Kidney capillary endothelial cell (primary cell): Measurements from ENCODE around the gene IL31.
"Not testable (repeated sequence)": the region's sequence is repeated elsewhere in the genome, so short reads cannot be mapped to it uniquely, and the experiment has no call there.

Experiments used
- DNase-seq: peaks from one replicate; pipeline ENCODE4 v3.0.0-alpha.2; 2018; ENCODE audit warnings: low spot score

Gene IL31

GRCh38 chr12:122192441-122192840 is 18.4 kb upstream of the IL31 start:
- DNase-seq: no peak

- peak; percentile 57 for DNase-seq
Observed at GRCh38 chr12:122190842-122191668, 17.0 kb upstream of the IL31 start.

- DNase-seq: no peak
Observed at GRCh38 chr12:122189626-122190475, 15.8 kb upstream of the IL31 start.

- no peak for DNase-seq
Observed at GRCh38 chr12:122187466-122187865, 13.4 kb upstream of the IL31 start.

- DNase-seq: no peak
Observed at GRCh38 chr12:122185494-122186082, 11.6 kb upstream of the IL31 start.

- no peak for DNase-seq
Observed at GRCh38 chr12:122185079-122185478, 11.1 kb upstream of the IL31 start.

- DNase-seq: no peak
Observed at GRCh38 chr12:122184517-122184916, 10.5 kb upstream of the IL31 start.

GRCh38 chr12:122183588-122183940 is 9.5 kb upstream of the IL31 start:
- DNase-seq: no peak

- DNase-seq: peak; percentile 17
Observed at GRCh38 chr12:122182887-122183587, 9.0 kb upstream of the IL31 start, which contains the start of gene LRRC43. Gene LRRC43 (plus strand): TSS chr12:122183123. CDS start chr12:122183145, 22 bp downstream.

- DNase-seq: not testable (repeated sequence)
Observed at GRCh38 chr12:122176473-122176872, 2.5 kb upstream of the IL31 start.

GRCh38 chr12:122172262-122172939 is 1.6 kb downstream of the IL31 start:
- DNase-seq: no peak

- DNase-seq: no peak
Observed at GRCh38 chr12:122171399-122171798, 2.6 kb downstream of the IL31 start.

- DNase-seq: no peak
Observed at GRCh38 chr12:122168492-122168891, 5.5 kb downstream of the IL31 start.

GRCh38 chr12:122167356-122167925 is 6.6 kb downstream of the IL31 start:
- peak; percentile 22 for DNase-seq

GRCh38 chr12:122166422-122167349 is 7.3 kb downstream of the IL31 start:
- no peak for DNase-seq

- no peak for DNase-seq
Observed at GRCh38 chr12:122162976-122163375, 11.0 kb downstream of the IL31 start.

- no peak for DNase-seq
Observed at GRCh38 chr12:122161682-122162081, 12.3 kb downstream of the IL31 start.

GRCh38 chr12:122160761-122161160 is 13.3 kb downstream of the IL31 start:
- DNase-seq: no peak

- no peak for DNase-seq
Observed at GRCh38 chr12:122159882-122160281, 14.1 kb downstream of the IL31 start.

- DNase-seq: no peak
Observed at GRCh38 chr12:122158700-122159285, 15.2 kb downstream of the IL31 start.
